Body of pancreas (tissue), 4 donors: ENCODE measurements around the gene GYG2. TPM values are rescaled to one million over a fixed set of nuclear protein-coding genes. Genes with fewer than 3 reads are reported as not detected.

Experiments used
- ATAC-seq: fragments of 150-250 bp; one replicate; pipeline ENCODE4 v1.9.1; 2016
- DNase-seq, 4 donors: peaks; one replicate each; pipeline ENCODE4 v3.0.0-alpha.2; 2019
- H3K27ac ChIP-seq, 4 donors: fragments of 200-600 bp; sonication (generic); 1 replicate in 3 of 4; 2 replicates in 1 of 4; pipeline versions ENCODE4 v1.5.1 to v1.6.1; 2016 to 2019; ENCODE audit warnings: mild to moderate bottlenecking in 1 of 4, mixed read lengths in 1 of 4, moderate library complexity in 1 of 4
- H3K27me3 ChIP-seq, 2 donors: fragments of 200-600 bp; sonication (generic); one replicate each; pipeline ENCODE4 v1.6.0; 2016; ENCODE audit warnings: mild to moderate bottlenecking in 1 of 2
- H3K36me3 ChIP-seq, 2 donors: fragments of 200-600 bp; sonication (generic); replicated peaks in 1 of 2; 2 replicates each; pipeline ENCODE4 v1.5.1; 2016; ENCODE audit warnings: low read depth in 2 of 2; ENCODE audit not compliant: insufficient read depth in 1 of 2
- H3K4me1 ChIP-seq: fragments of 200-600 bp; sonication (generic); one replicate; pipeline ENCODE4 v1.6.0; 2016
- H3K4me3 ChIP-seq, 2 donors: fragments of 200-600 bp; sonication (generic); 1 replicate in 1 of 2; 2 replicates in 1 of 2; pipeline ENCODE4 v1.5.1; 2016 to 2019
- H3K9me3 ChIP-seq, 3 donors: fragments of 200-600 bp; sonication (generic); 1 replicate in 2 of 3; 2 replicates in 1 of 3; pipeline ENCODE4 v1.5.1; 2016
- CTCF ChIP-seq, 7 experiments: fragments of 450-650 bp in 4 of 7; fragments of 200-600 bp in 3 of 7; sonication (generic) in 3 of 7; IDR thresholded peaks; one replicate each; pipeline ENCODE4 v1.5.1; 2016 to 2019; ENCODE audit warnings: antibody characterized with exemption in 7 of 7
- POLR2A ChIP-seq, 3 donors: fragments of 450-650 bp; IDR thresholded peaks; one replicate each; pipeline ENCODE4 v1.6.1; 2016; ENCODE audit warnings: antibody characterized with exemption in 3 of 3, mild to moderate bottlenecking in 2 of 3
- WGBS, 2 donors: methylation state at CpG; one replicate each; pipeline ENCODE4 v1.1.5; 2017; 5-methylcytosine and 5-hydroxymethylcytosine counted together
- intact Hi-C: fragments of 100-400 bp; cut with DNase I; formaldehyde crosslinking; loops from one replicate; pipeline ENCODE4 v1.15.1; 2023
- total RNA-seq, 2 donors: library from RNA; depleted of rRNA; stranded (reverse); fragments of >200 nt; gene quantifications; one replicate each; pipeline ENCODE4 v1.1.0, GENCODE V29; 2016

GYG2 gene
- total RNA-seq, 2 donors from 2014 or later, result 6.0 to 21.4 TPM

GRCh38 chrX:2879670-2880069, 50.9 kb downstream of the GYG2 start:
- 69 to 83% methylated on average over 1 of the region's 1 CpG for WGBS, 2 donors
- Histone ChIP-seq H3K4me3 (no peak overlapping the region), H3K27me3 (no peaks in the 10 kb centered on the region), H3K9me3 (no peaks in the 10 kb centered on the region), H3K4me1 (no peaks in the 10 kb centered on the region), H3K27ac (no peak overlapping the region), H3K36me3 (no peaks in the 10 kb centered on the region)
- ATAC-seq (no peak), DNase-seq (no peak)
- TF ChIP-seq POLR2A (IDR thresholded peaks at IDR 0.05) (no peak), CTCF (IDR thresholded peaks at IDR 0.05) (no peak)
- intact Hi-C loops, result loop anchor here (10.0 kb wide), 1 partner anchor 155 kb away; no protein-coding TSS in a partner anchor

- Histone ChIP-seq H3K27me3 (no peaks in the 10 kb centered on the region), H3K4me3 (no peak overlapping the region), H3K4me1 (no peaks in the 10 kb centered on the region), H3K36me3 (no peaks in the 10 kb centered on the region), H3K27ac (no peak overlapping the region), H3K9me3 (no peaks in the 10 kb centered on the region)
- no peak for DNase-seq
- 96% methylated on average over 4 to 14 of the region's 14 CpGs for WGBS, 2 donors
- intact Hi-C loops, result no loop called here
- TF ChIP-seq POLR2A (IDR thresholded peaks at IDR 0.05) (no peak), CTCF (IDR thresholded peaks at IDR 0.05) (no peak)
- ATAC-seq, result no peak
Observed at GRCh38 chrX:2883770-2884169, 55.0 kb downstream of the GYG2 start.

- Histone ChIP-seq H3K27me3 (no peaks in the 10 kb centered on the region), H3K4me1 (peaks cover 15% of the 10 kb centered on the region), H3K27ac (no peak overlapping the region), H3K9me3 (no peaks in the 10 kb centered on the region), H3K36me3 (no peaks in the 10 kb centered on the region), H3K4me3 (no peak overlapping the region)
- 78 to 89% methylated on average over 3 to 7 of the region's 7 CpGs for WGBS, 2 donors
- ATAC-seq, result no peak
- no peak for DNase-seq
- intact Hi-C loops, result no loop called here
- no peak for TF ChIP-seq CTCF (IDR thresholded peaks at IDR 0.05)
- TF ChIP-seq POLR2A (IDR thresholded peaks at IDR 0.05), result no peak
Observed at GRCh38 chrX:2888309-2888708, 59.6 kb downstream of the GYG2 start.

- intact Hi-C loops, result no loop called here
- no peak for TF ChIP-seq CTCF (IDR thresholded peaks at IDR 0.05)
- no peak for TF ChIP-seq POLR2A (IDR thresholded peaks at IDR 0.05)
- WGBS, 2 donors, result 24 to 26% methylated on average over 9 to 11 of the region's 11 CpGs
- no peaks in the 10 kb centered on the region for H3K36me3 ChIP-seq
- DNase-seq (no peak), ATAC-seq (peak; percentile 28)
- H3K9me3 ChIP-seq, result no peaks in the 10 kb centered on the region
- no peaks in the 10 kb centered on the region for H3K27me3 ChIP-seq
- H3K27ac ChIP-seq, result peak overlapping the region; percentile 25 to 74 (median 67)
- H3K4me3 ChIP-seq, result peak overlapping the region in 1 of 2 donors; percentile 17
- H3K4me1 ChIP-seq, result peaks cover 15% of the 10 kb centered on the region
Observed at GRCh38 chrX:2889045-2889605, 60.4 kb downstream of the GYG2 start.
